ENCODE results near the gene ATXN7.

Gene ATXN7

GRCh38 chr3:63945558-63946096 is 82.0 kb downstream of the ATXN7 start:
- peak; percentile 14 for DNase-seq (ENCODE audit: low read depth)
- H3K4me3 ChIP-seq (ENCODE audit: low read length) = no peak overlapping the region
- TF ChIP-seq CTCF (conservative IDR thresholded peaks at IDR 0.05; ENCODE audit: low read length) = no peak

- DNase-seq (ENCODE audit: low read depth) = no peak
- no peak for TF ChIP-seq CTCF (conservative IDR thresholded peaks at IDR 0.05; ENCODE audit: low read length)
- no peak overlapping the region for H3K4me3 ChIP-seq (ENCODE audit: low read length)
These were observed 83.1 kb downstream of the ATXN7 start for GRCh38 chr3:63946753-63947152.

- no peak for DNase-seq (ENCODE audit: low read depth)
- H3K4me3 ChIP-seq (ENCODE audit: low read length) = no peak overlapping the region
- no peak for TF ChIP-seq CTCF (conservative IDR thresholded peaks at IDR 0.05; ENCODE audit: low read length)
These were observed 83.9 kb downstream of the ATXN7 start for GRCh38 chr3:63947594-63947993.

- TF ChIP-seq CTCF (conservative IDR thresholded peaks at IDR 0.05; ENCODE audit: low read length) = no peak
- DNase-seq (ENCODE audit: low read depth) = peak; percentile 72
- H3K4me3 ChIP-seq (ENCODE audit: low read length) = no peak overlapping the region
These were observed 85.3 kb downstream of the ATXN7 start for GRCh38 chr3:63949005-63949404.

GRCh38 chr3:63950698-63951097 is 87.0 kb downstream of the ATXN7 start:
- DNase-seq (ENCODE audit: low read depth) = no peak
- no peak for TF ChIP-seq CTCF (conservative IDR thresholded peaks at IDR 0.05; ENCODE audit: low read length)
- no peak overlapping the region for H3K4me3 ChIP-seq (ENCODE audit: low read length)

GRCh38 chr3:63951492-63952247 is 88.0 kb downstream of the ATXN7 start:
- no peak for TF ChIP-seq CTCF (conservative IDR thresholded peaks at IDR 0.05; ENCODE audit: low read length)
- DNase-seq (ENCODE audit: low read depth) = no peak
- H3K4me3 ChIP-seq (ENCODE audit: low read length) = no peak overlapping the region

- no peak for DNase-seq (ENCODE audit: low read depth)
- H3K4me3 ChIP-seq (ENCODE audit: low read length) = no peak overlapping the region
These were observed 88.6 kb downstream of the ATXN7 start for GRCh38 chr3:63952248-63952594.

More at GRCh38 chr3:63952248-63952594, 88.6 kb downstream of the ATXN7 start:
- no peak for TF ChIP-seq CTCF (conservative IDR thresholded peaks at IDR 0.05; ENCODE audit: low read length)

All from AG10803 (cell line).